Retinal pigment epithelial cell (primary cell): ENCODE measurements around the gene TCF3.

Experiments
- DNase-seq: peaks from one replicate; pipeline ENCODE4 v3.0.0-alpha.2; 2010; ENCODE audit warnings: low read depth
- H3K4me3 ChIP-seq: 2 replicates; pipeline ENCODE4 v1.5.1; 2011; ENCODE audit warnings: mild to moderate bottlenecking, low read length, control low read depth, moderate library complexity
- TF ChIP-seq, protein P1 (sequence below): conservative IDR thresholded peaks from 2 replicates; pipeline ENCODE4 v1.5.1; 2011; ENCODE audit warnings: low read depth, low read length, control low read depth, inconsistent platforms

TCF3 gene

GRCh38 chr19:1648920-1649541 is 3.4 kb downstream of the TCF3 start:
- TF ChIP-seq, protein P1, sequence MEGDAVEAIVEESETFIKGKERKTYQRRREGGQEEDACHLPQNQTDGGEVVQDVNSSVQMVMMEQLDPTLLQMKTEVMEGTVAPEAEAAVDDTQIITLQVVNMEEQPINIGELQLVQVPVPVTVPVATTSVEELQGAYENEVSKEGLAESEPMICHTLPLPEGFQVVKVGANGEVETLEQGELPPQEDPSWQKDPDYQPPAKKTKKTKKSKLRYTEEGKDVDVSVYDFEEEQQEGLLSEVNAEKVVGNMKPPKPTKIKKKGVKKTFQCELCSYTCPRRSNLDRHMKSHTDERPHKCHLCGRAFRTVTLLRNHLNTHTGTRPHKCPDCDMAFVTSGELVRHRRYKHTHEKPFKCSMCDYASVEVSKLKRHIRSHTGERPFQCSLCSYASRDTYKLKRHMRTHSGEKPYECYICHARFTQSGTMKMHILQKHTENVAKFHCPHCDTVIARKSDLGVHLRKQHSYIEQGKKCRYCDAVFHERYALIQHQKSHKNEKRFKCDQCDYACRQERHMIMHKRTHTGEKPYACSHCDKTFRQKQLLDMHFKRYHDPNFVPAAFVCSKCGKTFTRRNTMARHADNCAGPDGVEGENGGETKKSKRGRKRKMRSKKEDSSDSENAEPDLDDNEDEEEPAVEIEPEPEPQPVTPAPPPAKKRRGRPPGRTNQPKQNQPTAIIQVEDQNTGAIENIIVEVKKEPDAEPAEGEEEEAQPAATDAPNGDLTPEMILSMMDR = no peak
- no peak overlapping the region for H3K4me3 ChIP-seq
- DNase-seq = no peak

DNA sequence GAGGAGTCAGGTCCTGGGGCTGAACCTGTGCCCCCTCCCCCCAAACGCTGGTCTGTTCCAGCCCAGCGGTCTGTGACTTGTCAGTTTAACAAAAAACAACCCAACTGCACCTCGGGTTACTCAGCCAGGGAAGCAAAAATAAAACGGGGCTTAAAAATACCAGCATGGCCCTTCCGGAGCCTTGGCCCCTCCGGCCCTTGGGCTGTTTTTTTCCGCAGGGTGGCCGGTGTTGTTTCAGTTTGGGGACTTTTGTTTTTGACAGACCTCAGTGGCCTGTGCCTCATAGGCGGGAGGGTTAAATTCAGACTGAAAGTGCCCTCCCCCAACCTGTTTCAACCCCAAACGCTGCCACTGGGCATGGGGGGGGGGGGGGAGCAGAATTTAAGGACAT is 4.0 kb downstream of the TCF3 start:
- no peak for DNase-seq
- TF ChIP-seq, protein P1 = no peak

GRCh38 chr19:1647501-1648458 is 4.6 kb downstream of the TCF3 start:
- H3K4me3 ChIP-seq = no peak overlapping the region
- DNase-seq = no peak
- TF ChIP-seq, protein P1 = no peak

More for the DNA sequence above, 4.0 kb downstream of the TCF3 start:
- H3K4me3 ChIP-seq = no peak overlapping the region

DNA sequence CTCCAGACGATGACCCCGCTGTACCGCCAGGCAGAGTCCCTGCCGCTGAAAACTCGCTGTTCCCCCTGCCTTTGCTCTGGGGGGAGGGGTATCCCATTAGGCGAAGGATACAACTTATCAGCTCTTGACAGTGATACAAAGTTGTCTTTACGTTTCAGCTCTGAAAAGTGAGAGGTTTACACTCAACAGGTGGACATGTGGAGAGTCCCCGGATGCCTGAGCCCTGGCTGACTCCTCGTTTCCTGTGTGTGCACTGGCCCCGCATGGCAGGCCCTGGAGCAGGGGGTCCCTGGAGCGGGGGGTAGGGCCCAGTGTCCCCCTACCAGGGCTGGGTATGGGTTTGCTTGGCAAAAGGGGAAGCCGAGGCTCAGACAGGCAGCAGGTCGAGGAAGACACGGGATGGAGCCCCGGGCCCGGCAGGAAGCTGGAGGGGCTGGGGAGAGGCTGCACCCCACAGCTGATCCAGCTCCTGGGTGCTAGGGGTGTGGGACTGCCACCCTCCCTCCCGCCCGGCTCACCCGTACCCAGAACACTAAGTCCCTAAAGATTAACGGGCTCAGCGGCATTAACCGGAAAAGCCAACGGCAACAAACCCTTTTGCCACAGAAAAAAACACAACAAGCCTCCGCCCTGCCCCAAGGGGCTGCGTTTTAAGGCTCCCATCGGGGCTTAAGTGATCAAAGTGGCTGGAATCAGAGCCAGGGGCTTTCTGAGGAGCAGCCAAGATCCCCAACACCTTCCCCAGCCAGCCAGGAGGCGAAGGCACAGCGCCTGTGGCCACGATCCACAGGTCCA is 5.6 kb downstream of the TCF3 start:
- TF ChIP-seq, protein P1 = no peak
- no peak for DNase-seq
- no peak overlapping the region for H3K4me3 ChIP-seq

DNA sequence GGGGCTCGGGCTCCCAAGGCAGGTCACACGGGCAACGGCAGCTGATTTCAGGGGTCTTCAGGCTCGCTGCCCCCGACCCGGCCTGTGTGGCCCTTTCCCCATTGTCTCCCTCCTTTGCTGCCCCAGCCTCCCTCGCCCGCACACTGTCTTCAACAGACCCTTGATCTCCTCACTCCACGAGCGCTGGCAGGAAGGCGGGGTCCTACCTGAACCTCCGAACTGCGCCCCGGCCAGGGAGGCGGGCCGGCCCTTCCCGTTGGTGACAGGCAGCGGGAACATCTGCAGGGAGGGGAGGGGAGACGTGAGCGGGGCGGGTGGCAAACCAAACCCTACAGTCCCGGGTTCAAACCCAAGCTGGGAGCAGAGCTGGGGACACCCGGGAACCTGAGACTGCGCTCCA is 6.3 kb downstream of the TCF3 start:
- TF ChIP-seq, protein P1 = no peak
- no peak overlapping the region for H3K4me3 ChIP-seq
- no peak for DNase-seq

DNA sequence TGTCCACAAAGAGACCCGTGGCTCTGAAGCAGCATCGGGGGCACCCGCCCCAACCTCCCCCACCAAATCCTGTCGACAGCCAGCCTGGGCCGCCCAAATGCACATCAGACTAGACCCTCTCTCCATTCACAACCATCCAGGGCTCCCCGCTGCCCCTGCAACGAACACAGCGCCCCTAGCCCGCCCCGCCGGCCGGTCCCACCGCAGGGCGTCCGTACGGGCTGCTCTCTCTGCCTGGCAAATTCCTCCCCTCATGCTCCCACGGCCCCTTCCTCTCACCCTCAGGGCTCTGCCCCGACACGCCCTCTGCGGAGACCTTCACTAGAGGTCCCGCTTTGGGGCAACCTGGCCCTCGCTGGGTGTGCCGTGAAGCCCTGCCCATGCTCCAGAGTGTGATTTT is 7.1 kb downstream of the TCF3 start:
- no peak for DNase-seq
- TF ChIP-seq, protein P1 = no peak
- no peak overlapping the region for H3K4me3 ChIP-seq
